ENCODE measurements around the gene RASGRP3. TPM values are rescaled to one million over a fixed set of nuclear protein-coding genes. Genes with fewer than 3 reads are reported as not detected.

RASGRP3 gene
- total RNA-seq, 1 donor: 12.1 TPM

DNA sequence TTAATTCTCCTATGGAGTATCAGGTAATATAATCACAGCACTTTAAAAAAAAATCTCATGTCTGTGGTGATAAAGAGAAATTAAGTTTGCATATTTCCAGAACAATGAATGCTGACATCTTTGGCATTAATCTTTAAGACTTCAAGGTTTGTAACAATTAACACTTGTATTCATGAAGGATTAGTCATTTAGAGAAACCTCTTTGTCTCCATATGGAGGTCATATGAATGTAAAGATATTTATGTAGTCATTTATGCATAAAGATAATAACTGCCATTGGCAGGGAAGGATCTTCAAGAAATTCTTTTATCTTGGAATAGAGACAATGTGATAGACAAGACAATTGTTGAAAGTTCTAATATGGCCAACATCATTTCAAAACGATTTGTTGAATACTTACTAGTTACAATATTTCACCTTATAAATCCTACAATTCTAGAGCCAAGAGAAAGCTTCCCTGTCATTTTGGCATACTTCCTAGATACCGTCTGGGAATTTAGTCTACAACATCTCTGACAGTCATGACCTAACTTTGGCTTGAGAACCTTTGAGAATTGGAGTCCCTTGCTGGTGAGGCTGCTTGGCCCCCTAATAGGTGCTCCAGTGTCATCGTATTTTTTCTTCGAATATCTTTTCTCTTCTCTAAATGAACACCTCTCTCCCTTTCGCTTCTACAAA, 33.6 kb downstream of the RASGRP3 start:
- DNase-seq (ENCODE audit: low read depth): no peak
- no peak overlapping the region for H3K4me3 ChIP-seq (ENCODE audit: low read depth, low read length)
- TF ChIP-seq, protein P1, sequence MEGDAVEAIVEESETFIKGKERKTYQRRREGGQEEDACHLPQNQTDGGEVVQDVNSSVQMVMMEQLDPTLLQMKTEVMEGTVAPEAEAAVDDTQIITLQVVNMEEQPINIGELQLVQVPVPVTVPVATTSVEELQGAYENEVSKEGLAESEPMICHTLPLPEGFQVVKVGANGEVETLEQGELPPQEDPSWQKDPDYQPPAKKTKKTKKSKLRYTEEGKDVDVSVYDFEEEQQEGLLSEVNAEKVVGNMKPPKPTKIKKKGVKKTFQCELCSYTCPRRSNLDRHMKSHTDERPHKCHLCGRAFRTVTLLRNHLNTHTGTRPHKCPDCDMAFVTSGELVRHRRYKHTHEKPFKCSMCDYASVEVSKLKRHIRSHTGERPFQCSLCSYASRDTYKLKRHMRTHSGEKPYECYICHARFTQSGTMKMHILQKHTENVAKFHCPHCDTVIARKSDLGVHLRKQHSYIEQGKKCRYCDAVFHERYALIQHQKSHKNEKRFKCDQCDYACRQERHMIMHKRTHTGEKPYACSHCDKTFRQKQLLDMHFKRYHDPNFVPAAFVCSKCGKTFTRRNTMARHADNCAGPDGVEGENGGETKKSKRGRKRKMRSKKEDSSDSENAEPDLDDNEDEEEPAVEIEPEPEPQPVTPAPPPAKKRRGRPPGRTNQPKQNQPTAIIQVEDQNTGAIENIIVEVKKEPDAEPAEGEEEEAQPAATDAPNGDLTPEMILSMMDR (IDR thresholded peaks at IDR 0.05; ENCODE audit: insufficient read depth, low read depth, low read length): no peak

DNA sequence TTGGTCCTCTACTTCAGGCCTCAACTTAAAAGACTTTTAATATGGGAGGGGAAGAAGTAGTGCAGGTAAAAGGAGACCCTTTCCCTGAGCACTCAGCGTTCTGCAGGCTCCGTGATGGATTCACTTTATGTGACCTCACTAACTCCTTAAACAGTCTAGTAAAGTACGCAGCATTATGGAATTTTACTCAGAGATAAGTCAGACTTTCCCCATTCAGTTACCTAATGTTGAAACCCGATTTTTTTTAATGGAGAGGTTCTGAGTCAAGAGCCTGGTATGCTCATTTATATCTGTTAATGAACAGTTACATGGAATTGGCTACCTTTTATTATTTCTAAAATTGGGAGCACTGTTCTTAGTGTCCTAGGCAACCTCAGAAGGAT, 34.1 kb downstream of the RASGRP3 start:
- H3K4me3 ChIP-seq (ENCODE audit: low read depth, low read length): no peak overlapping the region
- DNase-seq (ENCODE audit: low read depth): peak; percentile 71
- TF ChIP-seq, protein P1 (IDR thresholded peaks at IDR 0.05; ENCODE audit: insufficient read depth, low read depth, low read length): no peak

DNA sequence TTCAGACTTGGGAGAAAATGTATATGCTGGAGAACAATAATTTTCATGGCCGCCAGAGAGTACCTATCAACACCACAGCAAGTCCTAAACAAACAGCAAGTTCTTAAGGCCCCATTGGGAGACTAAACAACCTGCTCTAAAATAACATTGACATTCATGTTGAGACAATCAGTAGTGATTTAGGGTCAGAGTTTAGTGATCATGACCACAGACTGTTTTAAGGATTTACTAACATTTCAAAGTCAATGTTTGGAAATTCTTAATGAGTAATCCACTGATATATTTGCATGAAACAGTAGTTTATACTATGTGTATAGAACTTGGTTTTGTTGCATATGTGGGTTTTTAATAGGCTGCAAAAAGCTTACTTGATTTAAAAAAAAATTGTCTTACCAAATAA, 34.7 kb downstream of the RASGRP3 start:
- no peak overlapping the region for H3K4me3 ChIP-seq (ENCODE audit: low read depth, low read length)
- TF ChIP-seq, protein P1 (IDR thresholded peaks at IDR 0.05; ENCODE audit: insufficient read depth, low read depth, low read length): no peak
- peak; percentile 46 for DNase-seq (ENCODE audit: low read depth)

DNA sequence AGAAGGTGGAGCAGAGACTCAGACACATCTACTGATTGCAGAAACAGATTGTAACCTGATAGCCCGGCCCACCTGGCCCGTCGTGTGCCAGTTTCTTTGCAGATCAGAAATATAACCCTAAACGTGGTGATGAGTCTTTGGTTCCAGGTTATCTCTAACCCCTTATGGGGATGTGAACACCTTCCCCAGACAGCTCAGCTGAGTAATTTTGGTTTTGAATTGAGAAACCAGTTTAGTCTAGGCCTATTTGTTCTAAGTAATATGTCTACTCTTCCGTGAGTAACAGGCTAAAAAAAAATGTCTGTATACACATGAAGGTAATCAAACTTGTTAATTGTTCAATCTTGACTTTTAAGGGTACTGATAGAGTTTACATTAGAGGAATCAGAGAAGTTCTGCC, 35.7 kb downstream of the RASGRP3 start:
- DNase-seq (ENCODE audit: low read depth): no peak
- TF ChIP-seq, protein P1 (IDR thresholded peaks at IDR 0.05; ENCODE audit: insufficient read depth, low read depth, low read length): no peak
- no peak overlapping the region for H3K4me3 ChIP-seq (ENCODE audit: low read depth, low read length)

DNA sequence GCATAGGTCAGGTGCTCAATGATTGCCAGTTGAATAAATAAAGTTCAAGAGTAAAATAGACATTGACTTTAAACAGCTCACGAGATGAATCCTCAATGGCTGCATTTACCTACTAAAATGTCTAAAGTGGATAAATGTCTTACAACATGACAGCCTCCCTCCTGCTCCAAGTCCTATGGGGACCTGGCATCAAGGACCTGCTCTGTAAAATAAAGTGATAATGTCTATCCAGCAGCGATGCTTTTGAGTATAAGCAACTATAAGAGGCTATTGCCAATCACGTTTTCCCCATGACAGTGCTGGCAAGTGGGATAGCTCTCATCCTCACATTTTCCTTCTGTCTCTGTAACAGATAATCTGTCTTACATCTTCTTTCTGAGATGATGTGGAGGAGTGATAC, 37.0 kb downstream of the RASGRP3 start:
- H3K4me3 ChIP-seq (ENCODE audit: low read depth, low read length): no peak overlapping the region
- TF ChIP-seq, protein P1 (IDR thresholded peaks at IDR 0.05; ENCODE audit: insufficient read depth, low read depth, low read length): no peak
- no peak for DNase-seq (ENCODE audit: low read depth)

DNA sequence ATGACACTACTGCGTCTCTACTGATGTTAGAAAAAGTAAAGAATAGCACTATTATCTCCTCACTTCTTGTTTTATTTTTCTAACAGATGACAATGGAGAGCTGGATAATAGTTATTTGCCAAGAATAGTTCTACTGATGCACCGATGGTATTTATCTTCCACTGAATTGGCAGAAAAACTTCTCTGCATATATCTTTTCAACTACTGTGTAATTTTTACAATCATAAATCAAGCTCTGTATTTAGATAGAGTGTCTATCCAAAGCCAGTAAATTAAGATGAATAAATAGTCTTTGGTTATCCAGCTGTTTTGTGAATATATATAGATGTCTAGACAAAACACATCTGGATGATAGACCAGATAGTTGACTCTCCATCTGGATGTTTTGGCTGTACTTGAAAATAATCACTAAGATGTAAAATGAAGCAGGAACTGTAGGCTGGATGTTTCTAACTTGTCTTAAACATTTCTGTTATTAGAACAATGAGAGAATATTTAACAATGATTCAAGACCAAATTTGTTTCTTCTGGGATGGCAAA, 40.1 kb downstream of the RASGRP3 start:
- DNase-seq (ENCODE audit: low read depth): no peak
- no peak overlapping the region for H3K4me3 ChIP-seq (ENCODE audit: low read depth, low read length)
- TF ChIP-seq, protein P1 (IDR thresholded peaks at IDR 0.05; ENCODE audit: insufficient read depth, low read depth, low read length): no peak

DNA sequence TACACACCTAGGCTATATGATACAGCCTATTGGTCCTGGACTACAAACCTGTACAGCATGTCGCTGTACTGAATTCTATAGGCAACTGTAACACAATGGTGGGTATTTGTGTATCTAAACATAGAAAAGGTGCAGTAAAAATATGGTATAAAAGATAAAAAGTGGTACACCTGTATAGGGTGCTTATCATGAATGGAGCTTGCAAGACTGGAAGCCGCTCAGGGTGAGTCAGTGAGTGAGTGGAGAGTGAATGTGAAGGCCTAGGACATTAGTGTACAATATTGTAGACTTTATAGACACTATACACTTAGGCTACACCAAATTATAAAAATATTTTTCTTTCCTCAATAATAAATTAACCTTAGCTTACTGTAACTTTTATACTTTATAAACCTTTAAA, 41.8 kb downstream of the RASGRP3 start:
- no peak overlapping the region for H3K4me3 ChIP-seq (ENCODE audit: low read depth, low read length)
- no peak for DNase-seq (ENCODE audit: low read depth)
- TF ChIP-seq, protein P1 (IDR thresholded peaks at IDR 0.05; ENCODE audit: insufficient read depth, low read depth, low read length): no peak
